Neural cell (in vitro differentiated cells): ENCODE measurements around the gene TULP4.

Experiments
- CTCF ChIP-seq: fragments of 450-650 bp; IDR thresholded peaks from 2 replicates; pipeline ENCODE4 v1.5.1; 2014; ENCODE audit warnings: antibody characterized with exemption, mild to moderate bottlenecking, moderate library complexity; ENCODE audit not compliant: poor library complexity, severe bottlenecking
- EP300 ChIP-seq: fragments of 450-650 bp; conservative IDR thresholded peaks from 2 replicates; pipeline ENCODE4 v1.6.1; 2014; ENCODE audit warnings: antibody characterized with exemption, mild to moderate bottlenecking, moderate library complexity; ENCODE audit not compliant: poor library complexity, severe bottlenecking

DNA sequence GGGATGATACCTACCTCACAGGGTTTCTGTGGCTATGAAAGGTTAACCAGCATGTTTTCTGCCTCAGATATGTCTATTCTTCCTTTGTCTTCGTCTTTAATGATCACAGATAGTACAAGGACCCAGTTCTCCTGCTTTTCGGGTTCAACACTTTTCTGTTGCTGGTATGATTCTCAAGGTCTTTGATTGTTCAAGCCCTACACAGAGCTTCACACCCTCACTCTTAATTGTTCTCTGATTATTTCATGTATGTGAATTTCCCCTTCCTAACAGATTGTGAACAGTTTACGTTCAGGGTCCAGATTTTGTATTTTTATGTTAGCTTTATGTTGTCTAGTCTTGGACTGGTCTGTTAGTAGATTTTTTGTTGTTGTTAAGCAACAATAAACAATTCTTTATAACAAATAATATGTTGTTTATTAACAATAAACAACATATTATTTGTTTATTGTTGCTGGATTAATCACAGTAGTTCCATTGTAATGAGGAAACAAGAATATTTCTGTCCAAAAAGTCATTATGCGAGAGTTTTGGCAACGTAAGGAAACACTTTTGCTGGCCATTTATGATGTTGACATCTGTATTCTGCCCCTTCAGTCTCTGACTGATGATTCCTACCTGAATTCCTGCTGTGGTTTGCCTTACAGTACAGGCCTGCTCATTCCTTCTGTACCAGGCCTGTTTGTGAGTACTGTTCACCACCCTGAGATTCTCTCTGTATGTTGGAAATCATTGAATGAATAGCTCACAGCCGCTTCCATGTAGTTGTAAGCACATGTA, 27.2 kb upstream of the TULP4 start:
- TF ChIP-seq EP300 (no peak), CTCF (no peak)
